GM18520 (cell line): ENCODE measurements around the gene DBNL.

Experiments used
- ATAC-seq: cut with Tn5 transposase; IDR thresholded peaks from one replicate; pipeline ENCODE4 v1.9.1; 2021; ENCODE audit not compliant: unreplicated experiment

Gene DBNL

GRCh38 chr7:44097064-44097932 lies 52.8 kb downstream of the DBNL start:
- no peak for ATAC-seq

- no peak for ATAC-seq
Measured at GRCh38 chr7:44098092-44099068, 53.9 kb downstream of the DBNL start.

GRCh38 chr7:44099669-44100068 lies 55.2 kb downstream of the DBNL start:
- no peak for ATAC-seq

- ATAC-seq = no peak
Measured at GRCh38 chr7:44100458-44101302, 56.2 kb downstream of the DBNL start.

GRCh38 chr7:44101303-44101965 lies 56.9 kb downstream of the DBNL start:
- ATAC-seq = no peak

GRCh38 chr7:44101966-44102845 lies 57.7 kb downstream of the DBNL start:
- no peak for ATAC-seq

- no peak for ATAC-seq
Measured at GRCh38 chr7:44102846-44103565, 58.5 kb downstream of the DBNL start.

GRCh38 chr7:44103566-44103922 lies 59.0 kb downstream of the DBNL start:
- no peak for ATAC-seq

GRCh38 chr7:44103923-44104859 lies 59.7 kb downstream of the DBNL start, which contains the start of gene AEBP1:
Gene AEBP1 (plus strand): TSS chr7:44104345. CDS start chr7:44104666, 321 bp downstream.
- no peak for ATAC-seq

- ATAC-seq = no peak
Measured at GRCh38 chr7:44104860-44105771, 60.6 kb downstream of the DBNL start.

- ATAC-seq = no peak
Measured at GRCh38 chr7:44105832-44106231, 61.3 kb downstream of the DBNL start.

GRCh38 chr7:44106311-44107065 lies 62.0 kb downstream of the DBNL start:
- ATAC-seq = no peak

- no peak for ATAC-seq
Measured at GRCh38 chr7:44107116-44107960, 62.8 kb downstream of the DBNL start.

GRCh38 chr7:44107961-44108767 lies 63.7 kb downstream of the DBNL start:
- no peak for ATAC-seq
